ENCODE measurements around the gene BAG2.

GRCh38 chr6:57123111-57123510 lies 49.0 kb upstream of the BAG2 start:
- no peak for TF ChIP-seq CTCF (conservative IDR thresholded peaks at IDR 0.05 in 1 of 2, IDR thresholded peaks at IDR 0.05 in 1 of 2; ENCODE audit: low read depth in 1 of 2, low read length in 2 of 2)
- TF ChIP-seq EZH2 (IDR thresholded peaks at IDR 0.05; ENCODE audit: low read length, missing control alignments), result no peak

Data from fibroblast of lung (primary cell).